Erythroblast (primary cell): ENCODE data around the gene CELA1.
"Not testable (repeated sequence)": the region's sequence is repeated elsewhere in the genome, so short reads cannot be mapped to it uniquely, and the experiment has no call there.

Source experiments
- DNase-seq, 2 experiments: peaks; one replicate each; lab custom pipeline; 2025; lab: John Stamatoyannopoulos, UW
- GATA1 ChIP-seq: IDR thresholded peaks from 2 replicates; pipeline ENCODE4 v1.6.1; 2011; ENCODE audit warnings: low read depth, mild to moderate bottlenecking, control low read depth, low read length, moderate library complexity
- POLR2A ChIP-seq: IDR thresholded peaks from 2 replicates; pipeline ENCODE4 v1.6.1; 2011; ENCODE audit warnings: mild to moderate bottlenecking, low read length

Gene CELA1

GRCh38 chr12:51323317-51323960 is 23.0 kb downstream of the CELA1 start:
- peak; percentile 53 to 63 for DNase-seq
- TF ChIP-seq GATA1 (no peak), POLR2A (no peak)

GRCh38 chr12:51322452-51322851 is 24.0 kb downstream of the CELA1 start:
- TF ChIP-seq POLR2A (no peak), GATA1 (no peak)
- DNase-seq: peak in 1 of 2 experiments; percentile 37

GRCh38 chr12:51321882-51322281 is 24.6 kb downstream of the CELA1 start:
- DNase-seq: no peak
- TF ChIP-seq GATA1: no peak
- no peak for TF ChIP-seq POLR2A

DNA sequence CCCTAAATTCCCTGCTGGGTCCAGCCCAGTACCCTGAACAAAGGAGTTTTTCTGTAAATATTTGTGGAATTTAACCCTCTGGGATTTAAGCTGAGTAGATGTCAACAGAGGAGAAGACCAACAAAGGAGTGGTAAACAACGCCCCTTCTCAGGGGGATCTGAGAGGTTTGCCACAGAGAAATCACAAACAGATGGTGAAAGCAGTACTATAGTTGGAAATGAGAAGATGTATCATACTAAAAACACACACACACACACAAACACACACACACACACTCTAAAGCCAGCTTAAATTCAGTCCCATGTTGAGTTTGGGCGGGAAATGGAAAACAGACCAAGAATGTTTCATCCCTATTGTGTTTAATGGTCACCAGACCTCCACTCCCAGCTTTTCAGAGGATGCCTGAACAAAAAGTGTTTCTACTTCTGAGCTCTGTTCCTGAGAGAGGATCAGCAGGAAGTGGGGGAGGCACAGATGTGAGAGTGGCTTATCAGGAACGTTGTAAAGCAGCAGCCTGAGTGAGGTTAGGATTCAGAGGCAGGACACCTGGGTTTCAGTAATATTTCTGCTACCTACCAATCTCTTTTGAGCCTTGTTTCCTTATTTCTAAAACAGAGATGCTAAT is 25.7 kb downstream of the CELA1 start:
- DNase-seq: peak; percentile 8 to 31

DNA sequence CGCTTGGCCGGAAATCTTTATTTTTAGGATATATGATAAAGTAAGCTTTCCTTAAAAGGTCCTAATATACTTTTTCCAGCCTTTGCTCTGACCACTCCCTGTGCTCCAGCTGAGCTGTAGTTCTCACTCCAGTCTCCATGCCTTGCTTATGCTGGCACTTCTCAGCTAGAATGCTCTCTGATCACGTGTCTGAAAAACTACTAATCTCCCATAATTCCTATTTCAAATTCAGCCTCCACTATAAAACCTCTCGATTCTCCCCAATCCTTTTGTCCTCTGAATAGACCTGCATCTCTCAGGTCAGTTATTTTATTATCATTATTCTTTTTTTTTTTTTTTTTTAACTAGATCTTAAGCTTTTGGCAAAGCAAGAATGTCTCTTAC is 26.2 kb downstream of the CELA1 start:
- TF ChIP-seq POLR2A (no peak), GATA1 (no peak)

More for the DNA sequence above, 25.7 kb downstream of the CELA1 start:
- no peak for TF ChIP-seq GATA1
- TF ChIP-seq POLR2A: no peak

GRCh38 chr12:51318846-51319599 is 27.5 kb downstream of the CELA1 start:
- DNase-seq: peak; percentile 26 to 56
- TF ChIP-seq POLR2A: no peak
- TF ChIP-seq GATA1: no peak

More for the DNA sequence above, 26.2 kb downstream of the CELA1 start:
- no peak for DNase-seq

GRCh38 chr12:51318057-51318806 is 28.2 kb downstream of the CELA1 start:
- DNase-seq: peak; percentile 26 to 65

- no peak for DNase-seq
- TF ChIP-seq GATA1 (no peak), POLR2A (no peak)
Observed at GRCh38 chr12:51311389-51311788, 35.1 kb downstream of the CELA1 start.

- no peak for DNase-seq
- no peak for TF ChIP-seq GATA1
- no peak for TF ChIP-seq POLR2A
Observed at GRCh38 chr12:51307655-51308593, 38.6 kb downstream of the CELA1 start.

- TF ChIP-seq GATA1 (no peak), POLR2A (no peak)
- no peak for DNase-seq
Observed at GRCh38 chr12:51306507-51306906, 40.0 kb downstream of the CELA1 start.

GRCh38 chr12:51300768-51301167 is 45.7 kb downstream of the CELA1 start:
- not testable (repeated sequence) for DNase-seq

GRCh38 chr12:51295651-51296050 is 50.8 kb downstream of the CELA1 start:
- TF ChIP-seq POLR2A: no peak
- TF ChIP-seq GATA1: no peak
- no peak for DNase-seq

GRCh38 chr12:51294097-51294496 is 52.4 kb downstream of the CELA1 start:
- DNase-seq: not testable (repeated sequence)

DNA sequence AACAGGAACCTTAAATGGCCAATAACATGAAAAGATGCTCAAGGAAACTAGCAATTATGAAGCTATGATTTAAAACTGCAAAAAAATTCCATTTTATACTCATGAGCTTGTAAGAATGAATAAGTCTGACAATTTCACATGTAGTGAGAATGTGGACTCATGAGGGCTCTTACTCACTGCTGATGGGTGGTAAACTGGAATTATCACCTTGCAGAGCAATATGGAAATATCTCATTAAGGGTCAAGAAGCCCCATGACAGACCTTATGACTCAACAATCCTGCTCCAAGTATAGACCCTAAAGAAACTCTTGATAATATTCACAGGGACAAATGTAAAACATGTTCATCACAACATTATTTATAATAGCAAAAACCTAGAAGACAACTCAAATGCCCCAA is 52.8 kb downstream of the CELA1 start:
- no peak for DNase-seq
- TF ChIP-seq GATA1: no peak
- no peak for TF ChIP-seq POLR2A

DNA sequence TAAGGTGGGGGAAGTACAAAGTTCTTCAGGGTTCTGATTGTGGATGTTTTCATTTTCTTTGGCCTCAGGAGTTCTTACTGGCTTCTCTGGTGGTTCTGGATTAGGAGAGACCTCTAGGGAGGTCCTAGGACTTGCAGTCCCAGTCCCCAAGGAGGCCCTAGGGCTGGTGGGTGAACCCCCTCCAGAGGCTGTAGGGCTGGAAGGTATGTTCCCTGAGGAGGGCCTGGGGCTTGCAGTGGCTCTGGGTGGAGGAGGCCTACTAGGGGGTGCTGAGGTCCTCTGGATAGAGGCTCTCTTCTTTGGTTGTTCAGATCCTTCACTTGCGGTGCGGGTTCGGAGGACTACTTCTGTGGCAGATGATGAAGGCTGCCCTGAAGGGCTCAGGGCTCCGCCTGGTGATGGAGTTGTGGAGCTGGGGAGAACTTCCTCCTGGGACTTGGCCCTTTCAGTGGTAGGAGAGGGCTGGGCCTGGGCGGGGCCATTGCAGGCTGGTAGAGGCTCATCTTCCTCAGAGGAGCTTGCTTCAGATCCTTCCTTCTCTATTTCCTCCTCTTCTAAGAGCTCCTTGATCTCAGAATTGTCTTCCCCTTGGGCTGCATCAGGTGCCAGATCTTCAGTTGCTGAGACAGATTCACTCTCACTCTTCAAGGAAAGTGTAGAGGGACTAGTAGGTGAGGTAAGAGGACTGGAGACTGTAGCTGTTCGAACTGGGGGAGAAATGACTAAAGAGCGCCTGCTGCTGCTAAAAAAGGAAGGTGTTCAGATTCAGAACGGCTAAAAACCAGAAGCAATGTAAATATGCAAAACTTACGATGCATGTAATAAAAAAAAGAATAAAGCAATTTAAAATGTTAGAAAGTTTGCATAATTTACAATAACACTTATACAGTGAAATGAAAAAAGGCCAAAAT is 54.6 kb downstream of the CELA1 start:
- DNase-seq: not testable (repeated sequence)
